AG04450 (cell line): ENCODE measurements around the gene GPANK1. TPM values are rescaled to one million over a fixed set of nuclear protein-coding genes. Genes with fewer than 3 reads are reported as not detected.

Experiments
- CTCF ChIA-PET: fragments of 300-600, 350-600 bp; formaldehyde crosslinking; extraction: SDS; loops from one replicate; lab custom pipeline; 2022; ENCODE audit warnings: antibody characterized with exemption, inconsistent platforms; lab: Charles Lee
- POLR2A ChIA-PET: fragments of 350-600 bp; formaldehyde crosslinking; extraction: SDS; loops from one replicate; lab custom pipeline; 2021; ENCODE audit warnings: antibody characterized with exemption, inconsistent platforms; lab: Yijun Ruan, JAX
- DNase-seq: peaks from one replicate; pipeline ENCODE4 v3.0.0-alpha.2; 2011; ENCODE audit warnings: low read depth, low spot score
- H3K27ac ChIP-seq: one replicate; pipeline ENCODE4 v1.5.1; 2012; ENCODE audit warnings: low read depth, low read length, control low read depth
- H3K27me3 ChIP-seq: one replicate; pipeline ENCODE4 v1.6.0; 2012; ENCODE audit warnings: low read length; ENCODE audit not compliant: control insufficient read depth, insufficient read depth
- H3K4me3 ChIP-seq: 2 replicates; pipeline ENCODE4 v1.5.1; 2011; ENCODE audit warnings: mild to moderate bottlenecking, low read depth, low read length, control low read depth
- H3K9me3 ChIP-seq: 2 replicates; pipeline ENCODE4 v1.5.1; 2012; ENCODE audit warnings: low read length; ENCODE audit not compliant: control insufficient read depth, insufficient read depth
- polyA plus RNA-seq: library from polyadenylated mRNA; depleted of rRNA; stranded (reverse); fragments of >200 nt; gene quantifications from 2 replicates; pipeline ENCODE4 v1.2.3, GENCODE V29; 2011
- TF ChIP-seq, protein P1 (sequence below): IDR thresholded peaks from 2 replicates; pipeline ENCODE4 v1.5.1; 2011; ENCODE audit warnings: low read depth, low read length, control low read depth, inconsistent platforms

GPANK1 gene
- polyA plus RNA-seq, 1 experiment: 13.5 TPM

DNA sequence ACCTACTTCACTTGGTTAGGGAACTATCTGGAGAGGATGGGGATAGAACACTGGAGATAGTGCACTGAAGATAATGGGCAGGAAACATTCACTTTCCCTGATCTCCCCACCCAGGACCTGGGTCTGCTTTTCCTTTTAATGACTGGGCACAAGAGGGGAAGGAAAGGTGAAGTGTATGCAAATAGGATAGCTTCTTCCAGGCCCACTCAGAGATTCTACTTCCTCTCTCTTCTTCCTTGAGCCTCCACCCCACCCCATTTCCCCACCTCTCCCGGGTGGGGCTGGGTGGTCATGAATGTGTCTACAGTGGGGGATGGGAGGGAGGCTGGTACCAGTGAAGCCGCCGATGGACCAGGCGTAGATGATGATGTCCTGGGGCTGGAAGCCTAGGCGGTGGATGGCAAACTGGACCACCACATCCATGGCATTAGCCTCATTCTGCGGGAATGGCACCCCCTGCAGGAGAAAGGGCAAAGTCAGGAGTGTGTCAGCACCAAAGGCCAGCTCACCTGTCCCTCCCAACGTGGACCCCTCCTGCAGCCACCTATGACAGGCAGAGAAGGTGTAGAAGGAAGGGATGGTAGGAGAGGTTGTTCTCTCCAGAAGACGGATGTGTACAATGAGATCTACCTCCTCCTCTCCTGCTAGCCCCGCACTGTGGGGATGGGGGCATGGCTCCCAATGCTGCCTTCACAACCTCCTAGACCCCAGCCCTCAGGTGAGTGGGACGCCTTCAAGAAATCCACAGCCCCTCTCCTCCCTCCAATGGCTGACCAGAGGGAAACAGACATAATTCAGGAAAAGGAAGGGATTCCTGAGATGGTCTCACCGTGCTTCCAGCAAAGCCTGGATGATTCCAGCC lies 24.7 kb upstream of the GPANK1 start:
- ChIA-PET CTCF (interaction anchor here (1.1 to 2.4 kb wide), 2 partner anchors 8 to 141 kb away, joined by 6 to 7 read pairs; partner anchors contain the start of gene LY6G5C), POLR2A (interaction anchor here (1.2 kb wide), 1 partner anchor 138 kb away, joined by 3 read pairs; the partner anchor contains the start of gene HSPA1B)
- no peaks in the 10 kb centered on the region for H3K9me3 ChIP-seq
- H3K27ac ChIP-seq: no peak overlapping the region
- H3K4me3 ChIP-seq: no peak overlapping the region
- TF ChIP-seq, protein P1, sequence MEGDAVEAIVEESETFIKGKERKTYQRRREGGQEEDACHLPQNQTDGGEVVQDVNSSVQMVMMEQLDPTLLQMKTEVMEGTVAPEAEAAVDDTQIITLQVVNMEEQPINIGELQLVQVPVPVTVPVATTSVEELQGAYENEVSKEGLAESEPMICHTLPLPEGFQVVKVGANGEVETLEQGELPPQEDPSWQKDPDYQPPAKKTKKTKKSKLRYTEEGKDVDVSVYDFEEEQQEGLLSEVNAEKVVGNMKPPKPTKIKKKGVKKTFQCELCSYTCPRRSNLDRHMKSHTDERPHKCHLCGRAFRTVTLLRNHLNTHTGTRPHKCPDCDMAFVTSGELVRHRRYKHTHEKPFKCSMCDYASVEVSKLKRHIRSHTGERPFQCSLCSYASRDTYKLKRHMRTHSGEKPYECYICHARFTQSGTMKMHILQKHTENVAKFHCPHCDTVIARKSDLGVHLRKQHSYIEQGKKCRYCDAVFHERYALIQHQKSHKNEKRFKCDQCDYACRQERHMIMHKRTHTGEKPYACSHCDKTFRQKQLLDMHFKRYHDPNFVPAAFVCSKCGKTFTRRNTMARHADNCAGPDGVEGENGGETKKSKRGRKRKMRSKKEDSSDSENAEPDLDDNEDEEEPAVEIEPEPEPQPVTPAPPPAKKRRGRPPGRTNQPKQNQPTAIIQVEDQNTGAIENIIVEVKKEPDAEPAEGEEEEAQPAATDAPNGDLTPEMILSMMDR: peak; percentile 46
- DNase-seq: no peak
- H3K27me3 ChIP-seq: no peaks in the 10 kb centered on the region

DNA sequence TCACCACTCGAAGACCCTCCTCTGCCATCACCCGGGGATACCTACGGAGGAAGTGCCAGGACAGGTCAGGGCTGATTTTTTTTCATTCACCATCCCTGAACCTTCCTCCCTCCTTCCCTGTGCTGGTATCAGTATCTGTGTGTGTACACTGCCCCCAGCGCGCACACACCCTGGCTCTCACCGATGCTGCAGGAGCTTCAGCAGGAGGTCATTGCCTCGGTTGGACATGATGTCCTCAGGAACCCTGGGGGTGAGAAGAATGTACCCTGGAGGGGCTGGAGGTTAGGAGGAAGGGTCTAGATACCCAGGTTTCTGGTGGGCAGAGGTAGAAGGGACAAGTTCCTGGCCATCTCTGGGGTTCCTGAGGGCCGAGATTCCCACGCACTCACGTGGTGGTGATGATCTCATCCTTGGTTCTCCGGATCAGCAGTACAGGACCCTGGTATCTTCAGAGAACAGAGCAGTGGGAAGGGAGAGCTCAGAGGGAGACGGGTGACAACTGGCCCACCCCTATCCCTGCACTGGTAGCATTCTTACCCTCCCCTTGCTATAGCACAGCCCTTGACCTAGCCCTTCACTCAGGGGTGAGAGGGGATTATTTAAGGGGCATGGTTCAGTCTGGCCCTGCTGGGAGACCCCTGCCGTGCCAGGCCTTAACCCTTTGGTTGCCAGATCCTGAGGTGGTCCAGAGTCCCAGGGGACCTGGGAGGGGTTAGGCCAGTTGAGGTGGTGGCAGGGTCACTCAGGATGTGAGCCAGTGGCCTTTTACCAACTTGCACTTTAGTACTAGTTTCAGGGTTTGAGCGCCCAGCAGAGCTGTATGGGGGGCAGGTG lies 23.3 kb upstream of the GPANK1 start:
- Histone ChIP-seq H3K4me3 (no peak overlapping the region), H3K27ac (no peak overlapping the region), H3K9me3 (no peaks in the 10 kb centered on the region), H3K27me3 (no peaks in the 10 kb centered on the region)
- DNase-seq: no peak
- TF ChIP-seq, protein P1: no peak
- CTCF ChIA-PET: no interaction called here
- POLR2A ChIA-PET: no interaction called here

DNA sequence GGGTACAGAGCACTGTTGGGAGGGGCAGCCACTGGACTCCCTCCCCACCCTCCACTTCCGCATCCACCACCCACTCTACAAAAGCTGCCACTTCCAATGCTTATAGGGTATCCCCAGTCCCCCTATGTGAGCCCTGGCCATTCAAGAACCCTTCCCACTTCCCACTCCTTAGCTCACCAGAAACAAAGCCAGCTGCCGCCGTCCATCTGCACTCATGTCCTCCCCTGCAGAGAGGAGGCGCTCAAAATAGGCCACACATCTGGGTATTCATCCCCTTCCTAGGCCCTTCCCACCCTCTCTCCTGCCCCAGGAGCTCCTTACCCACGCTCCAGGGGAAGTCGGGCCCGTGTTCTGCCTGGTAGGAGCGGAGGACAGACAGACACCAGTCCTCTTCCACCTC lies 22.5 kb upstream of the GPANK1 start:
- no peak for DNase-seq
- Histone ChIP-seq H3K27me3 (no peaks in the 10 kb centered on the region), H3K4me3 (no peak overlapping the region), H3K9me3 (no peaks in the 10 kb centered on the region), H3K27ac (no peak overlapping the region)
- POLR2A ChIA-PET: no interaction called here
- TF ChIP-seq, protein P1: no peak
- CTCF ChIA-PET: no interaction called here

DNA sequence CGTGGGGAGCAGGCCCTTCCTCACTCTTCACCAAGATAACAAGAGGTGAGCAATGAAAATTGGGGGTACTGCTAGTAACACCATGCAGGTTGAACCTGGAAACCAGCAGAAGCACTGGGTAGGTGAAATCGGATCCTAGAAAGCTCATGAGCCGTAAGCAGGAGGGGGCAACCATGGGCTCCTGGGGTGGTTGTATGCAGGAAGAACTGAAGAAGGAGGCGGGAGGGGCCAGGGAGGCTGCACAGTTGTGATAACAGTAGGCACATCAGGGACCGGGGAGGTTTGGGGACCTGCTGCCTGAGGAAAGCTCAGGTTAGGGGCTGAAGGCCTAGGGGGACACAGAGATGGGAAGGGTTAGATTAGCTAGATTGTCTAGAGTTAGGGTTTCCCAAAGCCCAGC lies 21.7 kb upstream of the GPANK1 start:
- DNase-seq: no peak
- ChIA-PET CTCF (no interaction called here), POLR2A (no interaction called here)
- no peaks in the 10 kb centered on the region for H3K9me3 ChIP-seq
- H3K4me3 ChIP-seq: no peak overlapping the region
- H3K27me3 ChIP-seq: no peaks in the 10 kb centered on the region
- no peak overlapping the region for H3K27ac ChIP-seq
- TF ChIP-seq, protein P1: no peak
